NCI-H1436 treated with DMSO at 0.1 percent for 48 hours (cell line): ENCODE measurements around the gene IL34.
"Not testable (repeated sequence)": the region's sequence is repeated elsewhere in the genome, so short reads cannot be mapped to it uniquely, and the experiment has no call there.

Source experiments
- DNase-seq: peaks from one replicate; lab custom pipeline; 2025; lab: John Stamatoyannopoulos, UW

IL34 gene

GRCh38 chr16:70646260-70647241 is at the start of gene IL34:
Gene IL34, plus strand, starts transcription at chr16:70646559. Its CDS starts 389 bp downstream, at chr16:70646948.
- DNase-seq: no peak

GRCh38 chr16:70597135-70597835 is 49.1 kb upstream of the IL34 start:
- DNase-seq: no peak

GRCh38 chr16:70598937-70599503 is 47.3 kb upstream of the IL34 start:
- DNase-seq: no peak

GRCh38 chr16:70600730-70601129 is 45.6 kb upstream of the IL34 start:
- DNase-seq: no peak

GRCh38 chr16:70601576-70602575 is 44.5 kb upstream of the IL34 start:
- DNase-seq: no peak

GRCh38 chr16:70602831-70603230 is 43.5 kb upstream of the IL34 start:
- DNase-seq: no peak

- DNase-seq: no peak
Measured at GRCh38 chr16:70604407-70605282, 41.7 kb upstream of the IL34 start.

GRCh38 chr16:70605283-70605657 is 41.1 kb upstream of the IL34 start:
- DNase-seq: no peak

GRCh38 chr16:70608521-70608920 is 37.8 kb upstream of the IL34 start:
- no peak for DNase-seq

GRCh38 chr16:70610273-70611223 is 35.8 kb upstream of the IL34 start:
- no peak for DNase-seq

GRCh38 chr16:70611224-70611598 is 35.1 kb upstream of the IL34 start:
- DNase-seq: no peak

- DNase-seq: no peak
Measured at GRCh38 chr16:70611785-70612303, 34.5 kb upstream of the IL34 start.

GRCh38 chr16:70612931-70613330 is 33.4 kb upstream of the IL34 start:
- no peak for DNase-seq

GRCh38 chr16:70614208-70614951 is 32.0 kb upstream of the IL34 start:
- DNase-seq: no peak

- no peak for DNase-seq
Measured at GRCh38 chr16:70615945-70616344, 30.4 kb upstream of the IL34 start.

- DNase-seq: not testable (repeated sequence)
Measured at GRCh38 chr16:70621864-70622263, 24.5 kb upstream of the IL34 start.

GRCh38 chr16:70627696-70628095 is 18.7 kb upstream of the IL34 start:
- DNase-seq: no peak

GRCh38 chr16:70630960-70631745 is 15.2 kb upstream of the IL34 start:
- no peak for DNase-seq
